ENCODE data around the gene DOCK2. TPM values are rescaled to one million over a fixed set of nuclear protein-coding genes. Genes with fewer than 3 reads are reported as not detected.

DOCK2 gene
- polyA plus RNA-seq, 1 experiment = 2.0 TPM

DNA sequence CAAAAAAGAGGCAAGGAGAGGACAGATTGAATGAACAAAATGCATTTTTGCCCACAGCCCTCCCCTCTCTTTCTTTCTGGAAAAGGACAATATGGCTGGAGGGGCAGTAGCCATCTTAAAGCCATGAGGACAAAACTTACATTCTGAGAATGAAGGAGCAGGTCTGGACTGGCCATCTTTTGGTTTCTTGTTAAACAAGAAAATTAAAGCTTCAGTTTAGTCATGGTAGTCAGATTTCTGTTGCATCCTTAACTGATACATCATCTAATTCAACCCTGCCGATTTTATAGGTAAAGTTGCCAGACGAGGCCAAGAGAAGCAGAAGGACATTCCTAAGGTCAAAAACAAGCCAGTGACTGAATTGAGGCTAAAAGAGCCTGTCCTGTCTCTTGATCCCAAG, 374.7 kb downstream of the DOCK2 start:
- peaks cover 4% of the 10 kb centered on the region for H3K27me3 ChIP-seq (ENCODE audit: control insufficient read depth, insufficient read depth, low read length)
- no peaks in the 10 kb centered on the region for H3K36me3 ChIP-seq (ENCODE audit: control insufficient read depth, insufficient read depth, low read length)
- ChIA-PET POLR2A (no interaction called here), CTCF (interaction anchor here (1.5 kb wide), 1 partner anchor 15 kb away, joined by 3 read pairs; no protein-coding TSS in a partner anchor)
- TF ChIP-seq, protein P1, sequence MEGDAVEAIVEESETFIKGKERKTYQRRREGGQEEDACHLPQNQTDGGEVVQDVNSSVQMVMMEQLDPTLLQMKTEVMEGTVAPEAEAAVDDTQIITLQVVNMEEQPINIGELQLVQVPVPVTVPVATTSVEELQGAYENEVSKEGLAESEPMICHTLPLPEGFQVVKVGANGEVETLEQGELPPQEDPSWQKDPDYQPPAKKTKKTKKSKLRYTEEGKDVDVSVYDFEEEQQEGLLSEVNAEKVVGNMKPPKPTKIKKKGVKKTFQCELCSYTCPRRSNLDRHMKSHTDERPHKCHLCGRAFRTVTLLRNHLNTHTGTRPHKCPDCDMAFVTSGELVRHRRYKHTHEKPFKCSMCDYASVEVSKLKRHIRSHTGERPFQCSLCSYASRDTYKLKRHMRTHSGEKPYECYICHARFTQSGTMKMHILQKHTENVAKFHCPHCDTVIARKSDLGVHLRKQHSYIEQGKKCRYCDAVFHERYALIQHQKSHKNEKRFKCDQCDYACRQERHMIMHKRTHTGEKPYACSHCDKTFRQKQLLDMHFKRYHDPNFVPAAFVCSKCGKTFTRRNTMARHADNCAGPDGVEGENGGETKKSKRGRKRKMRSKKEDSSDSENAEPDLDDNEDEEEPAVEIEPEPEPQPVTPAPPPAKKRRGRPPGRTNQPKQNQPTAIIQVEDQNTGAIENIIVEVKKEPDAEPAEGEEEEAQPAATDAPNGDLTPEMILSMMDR (IDR thresholded peaks at IDR 0.05; ENCODE audit: insufficient read depth, low read depth, low read length) = no peak
- H3K4me3 ChIP-seq (ENCODE audit: low read depth, low read length) = no peak overlapping the region
- DNase-seq (ENCODE audit: low read depth) = no peak

DNA sequence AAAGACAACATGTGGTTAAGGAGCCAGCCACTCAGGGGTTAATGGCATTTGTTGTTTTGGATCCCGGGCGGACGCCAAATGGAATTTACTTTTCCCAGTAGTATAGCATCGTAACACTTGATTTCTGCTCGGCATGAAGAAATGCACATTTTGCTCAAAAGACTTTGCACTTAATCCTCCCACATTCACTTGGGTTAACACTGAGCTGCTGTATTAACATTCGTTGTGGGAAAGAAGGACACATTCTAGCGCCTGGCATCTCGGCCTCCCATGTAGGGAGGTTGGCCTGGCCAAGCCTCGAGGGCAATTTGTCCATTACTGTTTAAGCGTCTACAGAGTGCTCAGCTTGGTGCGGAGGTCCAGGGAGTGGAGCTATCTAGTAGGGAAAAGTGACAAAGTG, 375.5 kb downstream of the DOCK2 start:
- POLR2A ChIA-PET = no interaction called here
- CTCF ChIA-PET = no interaction called here
- Histone ChIP-seq H3K36me3 (ENCODE audit: control insufficient read depth, insufficient read depth, low read length) (no peaks in the 10 kb centered on the region), H3K27me3 (ENCODE audit: control insufficient read depth, insufficient read depth, low read length) (peaks cover 4% of the 10 kb centered on the region), H3K4me3 (ENCODE audit: low read depth, low read length) (no peak overlapping the region)
- TF ChIP-seq, protein P1 (IDR thresholded peaks at IDR 0.05; ENCODE audit: insufficient read depth, low read depth, low read length) = no peak
- no peak for DNase-seq (ENCODE audit: low read depth)

DNA sequence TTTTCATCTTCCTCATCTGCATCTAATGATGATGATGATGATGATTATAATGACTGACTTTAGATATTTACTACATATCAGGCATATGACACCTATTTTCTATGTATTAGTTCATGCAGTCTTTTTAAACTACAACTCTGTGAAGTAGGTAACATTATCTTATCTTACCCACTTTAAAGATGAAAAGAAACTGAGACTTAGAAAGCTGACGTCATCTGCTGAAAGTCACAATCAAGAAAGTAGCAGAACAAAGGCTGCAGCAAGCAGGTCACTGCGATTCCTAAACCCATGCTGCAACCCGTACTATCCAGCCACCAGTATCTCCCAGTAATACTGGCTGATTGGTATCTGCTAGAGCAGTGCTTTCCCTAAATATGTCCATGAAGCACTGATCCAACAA, 383.3 kb downstream of the DOCK2 start:
- ChIA-PET POLR2A (no interaction called here), CTCF (no interaction called here)
- no peaks in the 10 kb centered on the region; the same call in 1 of the 2 replicates for H3K27me3 ChIP-seq (ENCODE audit: control insufficient read depth, insufficient read depth, low read length)
- H3K4me3 ChIP-seq (ENCODE audit: low read depth, low read length) = no peak overlapping the region
- DNase-seq (ENCODE audit: low read depth) = no peak
- TF ChIP-seq, protein P1 (IDR thresholded peaks at IDR 0.05; ENCODE audit: insufficient read depth, low read depth, low read length) = no peak
- no peaks in the 10 kb centered on the region for H3K36me3 ChIP-seq (ENCODE audit: control insufficient read depth, insufficient read depth, low read length)

DNA sequence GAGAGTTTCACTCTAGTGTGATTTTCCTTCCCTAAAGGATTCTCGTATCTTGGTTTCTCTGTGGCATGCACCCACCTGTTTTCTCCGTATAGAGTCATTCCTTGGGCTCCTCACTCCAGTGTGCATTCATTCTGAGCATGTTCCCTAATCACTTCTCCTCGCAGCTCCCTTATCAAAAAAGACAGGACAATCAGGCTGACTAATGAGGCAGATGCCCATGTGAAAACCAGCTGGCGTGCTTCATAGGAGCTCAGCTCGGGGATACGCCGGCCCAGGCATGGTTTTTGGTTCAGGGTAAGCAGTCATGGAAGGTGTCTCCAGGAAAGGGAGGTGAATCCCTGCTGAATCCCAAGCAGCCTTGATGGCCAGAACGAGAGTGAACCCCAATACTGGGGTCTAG, 384.4 kb downstream of the DOCK2 start:
- CTCF ChIA-PET = no interaction called here

DNA sequence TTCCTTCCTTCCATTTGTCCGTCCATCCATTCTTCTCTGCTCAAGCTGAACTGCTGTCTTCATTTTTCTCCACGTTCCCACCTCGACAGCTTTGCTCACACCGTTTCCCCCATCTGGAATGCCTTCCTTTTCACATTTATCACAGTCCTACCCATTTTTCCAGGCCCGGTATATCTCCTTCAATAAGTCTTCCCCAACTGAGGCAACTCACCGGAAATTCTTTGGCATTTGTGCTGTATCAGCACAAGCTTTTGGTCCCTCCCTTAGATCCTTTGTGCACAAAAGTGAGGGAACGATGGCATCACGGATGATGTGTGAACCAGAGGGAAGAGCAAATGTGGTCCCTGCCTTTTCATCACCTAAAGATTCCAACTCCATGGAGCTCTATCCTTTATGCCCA, 388.8 kb downstream of the DOCK2 start:
- CTCF ChIA-PET = interaction anchor here (1.4 to 1.6 kb wide), 2 partner anchors 45 to 75 kb away, joined by 3 to 4 read pairs; no protein-coding TSS in a partner anchor

More for the DNA sequence above, 384.4 kb downstream of the DOCK2 start:
- H3K27me3 ChIP-seq (ENCODE audit: control insufficient read depth, insufficient read depth, low read length) = no peaks in the 10 kb centered on the region; the same call in 1 of the 2 replicates
- POLR2A ChIA-PET = no interaction called here
- H3K4me3 ChIP-seq (ENCODE audit: low read depth, low read length) = no peak overlapping the region
- no peak for DNase-seq (ENCODE audit: low read depth)
- TF ChIP-seq, protein P1 (IDR thresholded peaks at IDR 0.05; ENCODE audit: insufficient read depth, low read depth, low read length) = no peak
- no peaks in the 10 kb centered on the region for H3K36me3 ChIP-seq (ENCODE audit: control insufficient read depth, insufficient read depth, low read length)

More for the DNA sequence above, 388.8 kb downstream of the DOCK2 start:
- Histone ChIP-seq H3K4me3 (ENCODE audit: low read depth, low read length) (no peak overlapping the region), H3K36me3 (ENCODE audit: control insufficient read depth, insufficient read depth, low read length) (no peaks in the 10 kb centered on the region), H3K27me3 (ENCODE audit: control insufficient read depth, insufficient read depth, low read length) (peaks cover 2% of the 10 kb centered on the region; the same call in 1 of the 2 replicates)
- DNase-seq (ENCODE audit: low read depth) = no peak
- POLR2A ChIA-PET = no interaction called here
- TF ChIP-seq, protein P1 (IDR thresholded peaks at IDR 0.05; ENCODE audit: insufficient read depth, low read depth, low read length) = no peak
